IPS-18a (cell line): Measurements from ENCODE around the gene EXOC3.

Experiments used
- H3K27ac ChIP-seq: one replicate; pipeline ENCODE4 v1.5.1; 2013; ENCODE audit warnings: low read length
- H3K27me3 ChIP-seq: one replicate; pipeline ENCODE4 v1.6.1; 2013; ENCODE audit warnings: mild to moderate bottlenecking, low read length; ENCODE audit not compliant: control insufficient read depth, insufficient read depth
- H3K36me3 ChIP-seq: one replicate; pipeline ENCODE4 v1.6.1; 2013; ENCODE audit warnings: low read depth, low read length; ENCODE audit not compliant: control insufficient read depth
- H3K4me1 ChIP-seq: one replicate; pipeline ENCODE4 v1.6.1; 2013; ENCODE audit warnings: low read depth, low read length; ENCODE audit not compliant: control insufficient read depth
- H3K4me3 ChIP-seq: one replicate; pipeline ENCODE4 v1.5.1; 2013; ENCODE audit warnings: low read length
- H3K9ac ChIP-seq: one replicate; pipeline ENCODE4 v1.6.1; 2013; ENCODE audit warnings: mild to moderate bottlenecking, low read length, moderate library complexity
- H3K9me3 ChIP-seq: one replicate; pipeline ENCODE4 v1.6.1; 2013; ENCODE audit warnings: low read depth, low read length; ENCODE audit not compliant: control insufficient read depth

The EXOC3 gene

DNA sequence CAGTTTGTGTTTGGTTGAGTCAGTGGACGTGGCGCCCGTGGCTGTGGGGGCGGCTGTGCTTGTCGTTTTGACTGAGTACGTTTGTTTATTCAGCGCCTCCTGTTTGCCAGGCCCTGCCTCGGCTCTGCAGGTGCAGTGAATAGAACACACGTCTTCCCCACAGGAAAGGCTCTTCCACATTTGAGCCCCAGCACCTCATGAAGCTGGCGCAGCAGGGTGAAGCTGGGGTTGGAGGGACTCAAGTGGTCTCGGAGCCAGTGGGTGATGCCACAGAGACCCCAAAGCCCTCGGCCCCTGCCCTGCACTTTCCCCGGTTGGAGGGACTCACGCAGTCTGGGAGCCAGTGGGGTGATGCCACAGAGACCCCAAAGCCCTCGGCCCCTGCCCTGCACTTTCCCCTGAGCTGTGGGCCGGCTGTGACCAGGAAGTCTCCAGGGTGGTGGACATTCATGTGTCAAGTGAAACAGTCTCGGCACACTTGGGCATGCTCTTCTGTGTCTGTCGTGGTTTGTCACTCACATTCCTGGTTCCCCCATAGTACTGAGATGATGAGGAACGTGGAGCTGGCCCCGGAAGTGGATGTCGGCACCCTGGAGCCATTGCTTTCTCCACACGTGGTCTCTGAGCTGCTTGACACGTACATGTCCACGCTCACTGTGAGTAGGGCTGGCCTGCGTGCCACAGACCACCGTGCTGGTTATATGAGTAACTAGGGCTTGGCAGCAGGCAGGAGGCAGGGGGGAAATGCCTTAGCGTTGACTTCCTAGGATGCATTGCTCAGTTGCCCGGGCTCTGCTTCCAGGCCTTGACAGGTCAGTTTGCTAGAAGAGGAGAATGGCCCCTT lies 13.6 kb downstream of the EXOC3 start:
- Histone ChIP-seq H3K4me3 (no peak overlapping the region), H3K9ac (no peak overlapping the region), H3K27ac (no peak overlapping the region), H3K27me3 (no peaks in the 10 kb centered on the region), H3K36me3 (peaks cover 47% of the 10 kb centered on the region), H3K4me1 (no peaks in the 10 kb centered on the region), H3K9me3 (peaks cover 2% of the 10 kb centered on the region)

DNA sequence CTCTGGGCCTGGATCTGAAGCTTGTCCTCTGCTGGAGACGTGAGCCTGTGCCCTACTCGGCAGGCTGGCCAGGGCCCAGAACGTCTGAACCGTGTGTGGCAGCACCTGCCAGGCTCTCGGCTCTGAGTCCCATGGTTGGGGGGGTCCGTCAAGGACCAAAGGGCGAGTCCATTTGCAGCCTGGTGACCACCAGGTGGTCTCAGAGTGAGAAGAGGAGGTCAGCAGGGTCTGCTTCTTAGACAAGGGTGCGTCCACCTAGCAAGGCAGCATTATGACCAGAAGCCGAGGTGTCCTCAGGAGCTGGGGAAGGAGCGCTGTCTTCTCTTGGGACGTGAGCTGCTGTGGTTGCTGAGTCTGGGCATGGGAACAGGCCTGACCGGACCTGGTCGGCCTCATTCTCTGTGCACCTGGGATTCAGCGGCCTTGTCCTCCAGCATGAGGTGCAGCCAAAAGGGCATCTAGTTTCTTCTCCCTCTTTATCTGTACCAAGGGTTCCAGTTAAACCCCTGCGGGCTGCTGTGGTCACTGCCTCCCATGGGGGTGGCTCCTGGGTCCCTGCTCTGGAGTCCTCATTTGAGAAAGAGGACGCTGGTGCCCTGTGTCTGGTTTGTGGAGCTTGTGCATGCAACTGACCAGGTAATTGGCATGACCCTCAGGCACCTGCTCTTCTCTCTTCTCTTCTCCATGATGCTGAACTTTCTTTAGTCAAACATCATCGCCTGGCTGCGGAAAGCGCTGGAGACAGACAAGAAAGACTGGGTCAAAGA lies 14.4 kb downstream of the EXOC3 start:
- H3K9me3 ChIP-seq = no peaks in the 10 kb centered on the region
- no peaks in the 10 kb centered on the region for H3K27me3 ChIP-seq
- peaks cover 49% of the 10 kb centered on the region for H3K36me3 ChIP-seq
- H3K4me3 ChIP-seq = no peak overlapping the region
- no peak overlapping the region for H3K9ac ChIP-seq
- H3K27ac ChIP-seq = no peak overlapping the region
- no peaks in the 10 kb centered on the region for H3K4me1 ChIP-seq

DNA sequence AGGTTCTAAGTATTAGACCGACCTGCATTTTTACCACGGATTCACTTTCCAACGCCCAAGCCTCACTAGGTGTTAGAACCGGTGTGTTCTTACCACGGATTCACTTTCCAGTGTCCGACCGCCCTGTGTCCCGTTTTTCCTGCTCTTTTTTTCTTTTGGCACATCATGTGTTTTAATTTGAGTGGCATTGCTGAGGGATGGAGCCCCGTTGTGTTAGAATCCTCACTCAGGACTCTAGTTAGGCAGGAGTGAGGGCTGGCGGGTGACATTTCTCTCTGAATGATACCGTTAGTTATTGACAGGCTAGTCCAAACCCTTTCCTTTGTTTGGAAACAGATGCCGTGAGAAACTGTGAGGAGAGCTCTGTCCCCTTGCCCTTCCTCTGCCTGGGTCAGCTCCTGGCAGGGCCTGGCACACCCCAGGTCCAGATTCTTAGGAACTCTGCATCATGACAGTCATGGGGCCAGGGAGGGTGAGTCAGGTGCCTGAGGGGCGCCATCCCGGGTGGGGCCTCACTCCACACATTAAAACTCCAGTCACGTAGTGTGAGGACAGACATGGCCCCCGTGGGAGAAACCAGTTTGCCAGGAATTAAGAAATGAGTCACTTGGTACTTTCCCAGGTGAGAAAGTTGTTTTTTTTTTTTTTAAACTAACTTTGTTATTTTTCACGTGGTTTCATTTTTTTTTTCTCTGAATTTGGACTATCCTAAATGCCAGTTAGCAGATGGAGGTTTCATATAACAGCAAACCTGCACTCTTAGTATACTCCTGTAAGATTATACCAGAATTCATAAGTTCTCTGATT lies 15.8 kb downstream of the EXOC3 start:
- peaks cover 48% of the 10 kb centered on the region for H3K36me3 ChIP-seq
- H3K27me3 ChIP-seq = no peaks in the 10 kb centered on the region

DNA sequence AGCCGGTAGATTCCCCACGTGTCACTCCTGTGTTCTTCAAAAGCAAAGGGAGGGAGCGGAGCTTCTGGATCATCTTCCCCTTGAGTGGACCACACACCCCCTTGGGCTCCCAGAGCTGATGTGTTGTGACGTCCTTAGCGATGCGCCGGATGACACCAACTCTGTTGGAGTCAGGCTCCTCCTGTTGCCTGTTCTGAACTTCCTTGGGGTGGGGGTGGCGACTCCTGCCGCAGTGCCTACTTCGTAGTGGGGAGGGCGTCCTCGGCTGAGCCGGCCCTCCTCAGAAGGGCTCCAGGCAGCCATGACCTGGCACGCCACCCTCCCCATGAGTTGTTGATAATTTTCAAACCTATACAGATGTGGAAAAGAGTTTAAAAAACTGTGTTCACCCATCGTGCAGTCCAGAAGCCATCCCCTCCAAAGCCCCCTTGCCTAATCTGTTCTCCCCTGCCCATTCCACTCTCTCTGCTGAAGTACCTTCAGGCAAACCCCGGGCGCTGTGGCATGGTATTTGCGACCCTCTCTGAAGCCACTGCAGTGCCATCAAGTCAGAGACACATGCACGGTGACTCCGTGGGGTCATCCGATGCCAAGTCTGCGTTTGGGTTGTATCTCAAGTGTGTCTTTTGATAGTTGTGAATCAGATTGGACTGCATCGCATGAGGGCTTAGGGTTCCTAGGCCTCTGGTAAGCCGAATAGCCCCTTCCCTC lies 16.7 kb downstream of the EXOC3 start:
- H3K36me3 ChIP-seq = peaks cover 51% of the 10 kb centered on the region
- H3K9me3 ChIP-seq = no peaks in the 10 kb centered on the region

More for the DNA sequence above, 15.8 kb downstream of the EXOC3 start:
- Histone ChIP-seq H3K4me3 (no peak overlapping the region), H3K27ac (no peak overlapping the region), H3K4me1 (no peaks in the 10 kb centered on the region), H3K9ac (no peak overlapping the region), H3K9me3 (no peaks in the 10 kb centered on the region)

DNA sequence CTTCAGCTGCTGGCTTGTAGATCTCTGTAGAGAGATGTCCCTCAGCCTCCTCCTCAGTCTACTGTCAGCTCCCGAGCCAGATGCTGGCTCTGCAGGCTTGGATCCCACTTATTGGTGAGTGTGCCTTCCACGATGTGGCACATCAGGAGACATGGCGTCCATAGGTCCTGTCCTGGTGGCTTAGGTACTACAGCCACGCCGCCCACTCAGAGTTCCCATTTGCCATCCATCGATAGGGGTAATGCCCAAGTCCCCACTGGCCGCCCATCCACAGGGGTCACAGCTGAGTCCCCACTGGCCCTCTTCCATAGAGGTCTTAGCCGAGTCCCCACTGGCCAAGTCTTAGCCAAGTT lies 17.3 kb downstream of the EXOC3 start:
- Histone ChIP-seq H3K36me3 (peaks cover 51% of the 10 kb centered on the region), H3K9me3 (no peaks in the 10 kb centered on the region), H3K4me3 (no peak overlapping the region), H3K27ac (no peak overlapping the region), H3K4me1 (no peaks in the 10 kb centered on the region), H3K27me3 (no peaks in the 10 kb centered on the region), H3K9ac (no peak overlapping the region)

More for the DNA sequence above, 16.7 kb downstream of the EXOC3 start:
- no peak overlapping the region for H3K27ac ChIP-seq
- no peaks in the 10 kb centered on the region for H3K4me1 ChIP-seq
- H3K27me3 ChIP-seq = no peaks in the 10 kb centered on the region
- H3K4me3 ChIP-seq = no peak overlapping the region
- H3K9ac ChIP-seq = no peak overlapping the region

DNA sequence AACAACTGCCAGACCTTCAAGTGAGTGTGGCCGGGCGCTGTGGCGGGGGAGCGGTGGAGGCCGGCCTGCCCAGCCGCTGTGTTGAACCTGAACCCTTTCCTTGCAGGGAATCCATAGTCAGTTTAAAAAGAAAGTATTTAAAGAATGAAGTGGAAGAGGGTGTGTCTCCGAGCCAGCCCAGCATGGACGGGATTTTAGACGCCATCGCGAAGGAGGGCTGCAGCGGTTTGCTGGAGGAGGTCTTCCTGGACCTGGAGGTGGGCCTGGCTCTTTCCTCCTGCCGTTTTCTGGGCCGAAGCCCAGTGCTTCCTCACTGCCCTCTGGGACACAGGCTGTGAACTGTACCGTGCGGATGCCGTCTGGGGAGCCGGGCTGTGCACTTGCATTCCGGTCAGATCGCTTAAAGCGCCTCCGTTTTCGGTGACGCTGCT lies 19.1 kb downstream of the EXOC3 start:
- Histone ChIP-seq H3K36me3 (peaks cover 57% of the 10 kb centered on the region), H3K9ac (no peak overlapping the region), H3K27ac (no peak overlapping the region), H3K4me3 (no peak overlapping the region), H3K4me1 (no peaks in the 10 kb centered on the region), H3K9me3 (no peaks in the 10 kb centered on the region), H3K27me3 (no peaks in the 10 kb centered on the region)

DNA sequence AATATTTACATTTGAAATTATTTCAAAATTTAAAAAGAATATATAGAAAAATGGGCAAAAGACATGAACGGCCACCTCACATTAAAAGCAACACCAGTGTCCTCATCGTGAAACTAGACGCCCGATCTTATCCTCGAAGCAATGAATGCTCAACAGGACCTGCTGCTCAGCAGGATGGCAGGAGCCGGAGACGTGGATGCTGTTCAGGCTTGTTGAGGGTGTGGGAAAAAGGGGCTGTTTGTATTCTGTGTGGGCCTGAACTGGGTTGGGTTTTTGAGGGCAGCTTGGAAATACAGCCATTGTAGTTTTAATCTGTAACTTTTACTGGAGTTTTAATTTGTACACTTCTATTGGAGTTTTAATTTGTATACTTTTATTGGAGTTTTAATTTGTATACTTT lies 20.3 kb downstream of the EXOC3 start:
- Histone ChIP-seq H3K36me3 (peaks cover 47% of the 10 kb centered on the region), H3K4me1 (no peaks in the 10 kb centered on the region), H3K9me3 (no peaks in the 10 kb centered on the region), H3K27me3 (no peaks in the 10 kb centered on the region), H3K9ac (no peak overlapping the region), H3K27ac (no peak overlapping the region), H3K4me3 (no peak overlapping the region)

DNA sequence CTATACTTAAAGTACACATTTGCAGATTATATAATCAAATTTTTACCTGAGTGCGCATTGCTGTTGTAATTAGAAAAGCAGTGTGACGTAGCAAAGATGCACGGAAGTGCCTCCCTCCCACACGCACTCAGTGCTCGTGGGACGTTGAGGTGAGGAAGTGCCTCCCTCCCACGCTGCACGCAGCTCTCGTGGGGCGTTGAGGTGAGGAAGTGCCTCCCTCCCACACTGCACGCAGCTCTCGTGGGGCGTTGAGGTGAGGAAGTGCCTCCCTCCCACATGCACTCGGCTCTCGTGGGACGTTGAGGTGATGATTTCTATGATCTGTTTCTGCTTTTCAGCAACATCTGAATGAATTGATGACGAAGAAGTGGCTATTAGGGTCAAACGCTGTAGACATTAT lies 21.0 kb downstream of the EXOC3 start:
- peaks cover 43% of the 10 kb centered on the region for H3K36me3 ChIP-seq
- no peaks in the 10 kb centered on the region for H3K9me3 ChIP-seq

DNA sequence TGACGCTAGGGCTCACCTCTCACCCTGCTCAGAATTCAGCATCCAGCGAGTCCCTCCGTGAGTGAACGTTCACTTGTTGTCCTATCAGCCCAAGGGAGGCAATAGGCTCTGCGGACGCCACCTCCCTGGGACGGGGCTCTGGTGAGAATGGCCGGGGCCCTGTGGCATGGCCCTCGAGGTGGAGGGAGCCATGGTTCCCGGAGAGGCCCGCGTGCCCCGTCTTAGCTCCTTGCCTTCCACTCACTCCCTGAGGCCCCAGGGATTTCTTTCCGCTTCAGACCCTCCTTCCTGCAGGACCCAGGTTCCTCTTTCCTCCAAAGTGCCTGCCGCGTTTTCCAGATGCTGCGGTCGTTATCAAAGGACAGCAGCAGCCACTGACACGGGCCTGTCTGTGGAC lies 21.5 kb downstream of the EXOC3 start:
- H3K4me3 ChIP-seq = no peak overlapping the region
- H3K27ac ChIP-seq = no peak overlapping the region
- H3K9ac ChIP-seq = no peak overlapping the region
- no peaks in the 10 kb centered on the region for H3K27me3 ChIP-seq
- peaks cover 40% of the 10 kb centered on the region for H3K36me3 ChIP-seq
- H3K4me1 ChIP-seq = no peaks in the 10 kb centered on the region
- no peaks in the 10 kb centered on the region for H3K9me3 ChIP-seq

More for the DNA sequence above, 21.0 kb downstream of the EXOC3 start:
- no peak overlapping the region for H3K4me3 ChIP-seq
- no peaks in the 10 kb centered on the region for H3K4me1 ChIP-seq
- no peaks in the 10 kb centered on the region for H3K27me3 ChIP-seq
- no peak overlapping the region for H3K27ac ChIP-seq
- H3K9ac ChIP-seq = no peak overlapping the region

DNA sequence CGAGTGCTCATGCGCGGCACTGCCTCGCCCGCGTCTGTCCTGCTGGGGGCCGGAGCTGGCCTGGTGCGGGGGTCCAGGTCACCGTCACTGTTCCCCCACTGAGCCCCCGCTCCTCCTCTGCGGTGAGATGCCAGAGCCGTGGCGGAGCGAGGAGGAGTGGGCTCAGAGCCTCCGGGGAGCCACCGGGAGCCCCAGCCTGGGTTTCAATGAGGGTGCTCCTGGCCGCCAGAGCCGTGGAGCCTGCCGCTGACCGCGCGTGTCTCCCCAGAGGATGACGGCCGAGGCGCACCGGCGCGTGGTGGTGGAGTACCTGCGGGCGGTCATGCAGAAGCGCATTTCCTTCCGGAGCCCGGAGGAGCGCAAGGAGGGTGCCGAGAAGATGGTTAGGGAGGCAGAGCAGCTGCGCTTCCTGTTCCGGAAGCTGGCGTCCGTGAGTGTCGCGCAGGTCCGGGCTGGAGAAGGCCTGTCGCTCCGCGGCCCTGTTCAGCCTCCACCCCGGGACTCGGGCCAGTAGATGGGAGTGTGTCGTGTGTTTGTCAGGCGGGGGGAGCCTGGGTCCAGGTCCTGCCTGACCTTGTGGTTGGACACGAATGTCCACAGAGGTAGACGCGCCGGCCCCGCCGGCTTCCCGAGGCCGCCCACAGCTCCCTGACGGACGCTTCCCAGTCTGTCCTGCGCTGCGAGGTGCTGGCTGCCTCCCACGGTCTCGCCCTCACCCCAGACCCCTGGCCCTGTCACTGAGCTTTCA lies 22.0 kb downstream of the EXOC3 start:
- no peak overlapping the region for H3K27ac ChIP-seq
- H3K27me3 ChIP-seq = no peaks in the 10 kb centered on the region
- H3K4me3 ChIP-seq = no peak overlapping the region
- H3K36me3 ChIP-seq = peaks cover 34% of the 10 kb centered on the region
- no peaks in the 10 kb centered on the region for H3K9me3 ChIP-seq
- H3K4me1 ChIP-seq = no peaks in the 10 kb centered on the region
- H3K9ac ChIP-seq = no peak overlapping the region
